Activated CD4-positive, alpha-beta T cell treated with anti-CD3 and anti-CD28 coated beads, Interleukin-2, amount 10 ng/mL, durations not matched to agents 7 days and 5 days (primary cell): ENCODE measurements around the gene POU2F3. TPM values are rescaled to one million over a fixed set of nuclear protein-coding genes. Genes with fewer than 3 reads are reported as not detected.

Experiments used
- CTCF ChIA-PET: fragments of 350-600 bp; sonication (Branson Sonifier 250); formaldehyde crosslinking; loops from one replicate; lab custom pipeline; 2021; ENCODE audit warnings: antibody characterized with exemption; lab: Charles Lee
- POLR2A ChIA-PET: fragments of 350-600 bp; sonication (Branson Sonifier 250); formaldehyde crosslinking; loops from one replicate; lab custom pipeline; 2021; ENCODE audit warnings: antibody characterized with exemption; lab: Charles Lee
- DNase-seq: peaks from one replicate; pipeline ENCODE4 v3.0.0-alpha.2; 2020
- H3K27ac Mint-ChIP-seq: one replicate; pipeline ENCODE4 v1.8.0; 2021; ENCODE audit warnings: mild to moderate bottlenecking, moderate library complexity, mixed read lengths
- H3K27me3 Mint-ChIP-seq: one replicate; pipeline ENCODE4 v1.8.0; 2021; ENCODE audit warnings: mixed read lengths
- H3K36me3 Mint-ChIP-seq: one replicate; pipeline ENCODE4 v1.8.0; 2021; ENCODE audit warnings: low read depth, mixed read lengths
- H3K4me1 Mint-ChIP-seq: one replicate; pipeline ENCODE4 v1.8.0; 2021; ENCODE audit warnings: mixed read lengths
- H3K4me3 Mint-ChIP-seq: one replicate; pipeline ENCODE4 v1.8.0; 2021; ENCODE audit warnings: mild to moderate bottlenecking, moderate library complexity, mixed read lengths
- H3K9me3 Mint-ChIP-seq: one replicate; pipeline ENCODE4 v1.8.0; 2021; ENCODE audit warnings: mixed read lengths
- total RNA-seq, 2 experiments: library from RNA; stranded (reverse); gene quantifications; one replicate each; pipeline ENCODE4 v1.2.3, GENCODE V29; 2021

The POU2F3 gene
- total RNA-seq, 2 experiments from 2014 or later, result not detected

- Mint-ChIP-seq H3K4me3 (no peak overlapping the region), H3K4me1 (peaks cover 14% of the 10 kb centered on the region), H3K27me3 (peaks cover 34% of the 10 kb centered on the region), H3K36me3 (no peaks in the 10 kb centered on the region), H3K27ac (no peak overlapping the region), H3K9me3 (no peaks in the 10 kb centered on the region)
- POLR2A ChIA-PET, result no interaction called here
- no peak for DNase-seq
- CTCF ChIA-PET, result no interaction called here
Observed at GRCh38 chr11:120214581-120214980, 25.4 kb upstream of the POU2F3 start.

- ChIA-PET POLR2A (no interaction called here), CTCF (no interaction called here)
- H3K36me3 Mint-ChIP-seq, result no peaks in the 10 kb centered on the region
- peak overlapping the region; percentile 6 for H3K27ac Mint-ChIP-seq
- no peak overlapping the region for H3K4me3 Mint-ChIP-seq
- peaks cover 25% of the 10 kb centered on the region for H3K27me3 Mint-ChIP-seq
- peaks cover 6% of the 10 kb centered on the region for H3K4me1 Mint-ChIP-seq
- no peak for DNase-seq
- H3K9me3 Mint-ChIP-seq, result no peaks in the 10 kb centered on the region
Observed at GRCh38 chr11:120215634-120216033, 24.3 kb upstream of the POU2F3 start.

- Mint-ChIP-seq H3K27me3 (peaks cover 23% of the 10 kb centered on the region), H3K4me1 (peaks cover 10% of the 10 kb centered on the region), H3K27ac (no peak overlapping the region), H3K9me3 (no peaks in the 10 kb centered on the region), H3K36me3 (no peaks in the 10 kb centered on the region), H3K4me3 (no peak overlapping the region)
- POLR2A ChIA-PET, result no interaction called here
- CTCF ChIA-PET, result interaction anchor here (0.6 kb wide), 1 partner anchor 324 kb away, joined by 4 read pairs; no protein-coding TSS in a partner anchor
- DNase-seq, result no peak
Observed at GRCh38 chr11:120216426-120217102, 23.4 kb upstream of the POU2F3 start.

GRCh38 chr11:120217526-120217925, 22.4 kb upstream of the POU2F3 start:
- ChIA-PET POLR2A (no interaction called here), CTCF (no interaction called here)
- no peak overlapping the region for H3K4me3 Mint-ChIP-seq
- no peak for DNase-seq
- no peaks in the 10 kb centered on the region for H3K9me3 Mint-ChIP-seq
- no peak overlapping the region for H3K27ac Mint-ChIP-seq
- H3K4me1 Mint-ChIP-seq, result peaks cover 5% of the 10 kb centered on the region
- H3K36me3 Mint-ChIP-seq, result no peaks in the 10 kb centered on the region
- H3K27me3 Mint-ChIP-seq, result peaks cover 16% of the 10 kb centered on the region

GRCh38 chr11:120217941-120218694, 21.8 kb upstream of the POU2F3 start:
- H3K27ac Mint-ChIP-seq, result no peak overlapping the region
- H3K4me1 Mint-ChIP-seq, result peaks cover 5% of the 10 kb centered on the region
- CTCF ChIA-PET, result no interaction called here
- H3K9me3 Mint-ChIP-seq, result no peaks in the 10 kb centered on the region
- POLR2A ChIA-PET, result no interaction called here
- H3K4me3 Mint-ChIP-seq, result no peak overlapping the region
- peaks cover 12% of the 10 kb centered on the region for H3K27me3 Mint-ChIP-seq
- no peak for DNase-seq
- H3K36me3 Mint-ChIP-seq, result no peaks in the 10 kb centered on the region

GRCh38 chr11:120218695-120219033, 21.3 kb upstream of the POU2F3 start:
- no peak overlapping the region for H3K4me3 Mint-ChIP-seq
- no peak overlapping the region for H3K27ac Mint-ChIP-seq
- peaks cover 11% of the 10 kb centered on the region for H3K27me3 Mint-ChIP-seq
- H3K36me3 Mint-ChIP-seq, result no peaks in the 10 kb centered on the region
- ChIA-PET POLR2A (no interaction called here), CTCF (no interaction called here)
- peaks cover 5% of the 10 kb centered on the region for H3K4me1 Mint-ChIP-seq
- H3K9me3 Mint-ChIP-seq, result no peaks in the 10 kb centered on the region
- DNase-seq, result no peak

GRCh38 chr11:120219232-120219937, 20.6 kb upstream of the POU2F3 start:
- no peak for DNase-seq
- H3K27ac Mint-ChIP-seq, result no peak overlapping the region
- ChIA-PET CTCF (no interaction called here), POLR2A (no interaction called here)
- H3K27me3 Mint-ChIP-seq, result peaks cover 9% of the 10 kb centered on the region
- H3K36me3 Mint-ChIP-seq, result no peaks in the 10 kb centered on the region
- no peaks in the 10 kb centered on the region for H3K9me3 Mint-ChIP-seq
- peaks cover 5% of the 10 kb centered on the region for H3K4me1 Mint-ChIP-seq
- H3K4me3 Mint-ChIP-seq, result no peak overlapping the region

GRCh38 chr11:120219938-120220746, 19.8 kb upstream of the POU2F3 start:
- no peak overlapping the region for H3K27ac Mint-ChIP-seq
- DNase-seq, result no peak
- ChIA-PET CTCF (no interaction called here), POLR2A (no interaction called here)
- peaks cover 6% of the 10 kb centered on the region for H3K4me1 Mint-ChIP-seq
- peaks cover 7% of the 10 kb centered on the region for H3K27me3 Mint-ChIP-seq
- no peaks in the 10 kb centered on the region for H3K9me3 Mint-ChIP-seq
- no peak overlapping the region for H3K4me3 Mint-ChIP-seq
- H3K36me3 Mint-ChIP-seq, result no peaks in the 10 kb centered on the region

- no peak overlapping the region for H3K4me3 Mint-ChIP-seq
Observed at GRCh38 chr11:120220747-120221037, 19.2 kb upstream of the POU2F3 start.

GRCh38 chr11:120221115-120221752, 18.7 kb upstream of the POU2F3 start:
- Mint-ChIP-seq H3K36me3 (no peaks in the 10 kb centered on the region), H3K27ac (no peak overlapping the region), H3K4me3 (no peak overlapping the region), H3K9me3 (no peaks in the 10 kb centered on the region), H3K27me3 (peaks cover 7% of the 10 kb centered on the region), H3K4me1 (peaks cover 6% of the 10 kb centered on the region)
- POLR2A ChIA-PET, result no interaction called here
- CTCF ChIA-PET, result no interaction called here
- no peak for DNase-seq

More at GRCh38 chr11:120220747-120221037, 19.2 kb upstream of the POU2F3 start:
- CTCF ChIA-PET, result no interaction called here
- DNase-seq, result no peak
- POLR2A ChIA-PET, result no interaction called here
- peaks cover 6% of the 10 kb centered on the region for H3K4me1 Mint-ChIP-seq
- no peaks in the 10 kb centered on the region for H3K36me3 Mint-ChIP-seq
- no peak overlapping the region for H3K27ac Mint-ChIP-seq
- peaks cover 7% of the 10 kb centered on the region for H3K27me3 Mint-ChIP-seq
- no peaks in the 10 kb centered on the region for H3K9me3 Mint-ChIP-seq

GRCh38 chr11:120222916-120223315, 17.0 kb upstream of the POU2F3 start:
- H3K36me3 Mint-ChIP-seq, result no peaks in the 10 kb centered on the region
- POLR2A ChIA-PET, result no interaction called here
- H3K4me1 Mint-ChIP-seq, result peaks cover 6% of the 10 kb centered on the region
- no peak for DNase-seq
- CTCF ChIA-PET, result interaction anchor here (0.9 kb wide), 1 partner anchor 462 kb away, joined by 3 read pairs; no protein-coding TSS in a partner anchor
- H3K4me3 Mint-ChIP-seq, result no peak overlapping the region
- peaks cover 7% of the 10 kb centered on the region for H3K27me3 Mint-ChIP-seq
- no peaks in the 10 kb centered on the region for H3K9me3 Mint-ChIP-seq
- H3K27ac Mint-ChIP-seq, result no peak overlapping the region

- POLR2A ChIA-PET, result no interaction called here
- CTCF ChIA-PET, result interaction anchor here (0.9 to 1.5 kb wide), 3 partner anchors 44 to 462 kb away, joined by 3 to 6 read pairs (median 3); no protein-coding TSS in a partner anchor
- no peaks in the 10 kb centered on the region for H3K9me3 Mint-ChIP-seq
- no peak overlapping the region for H3K27ac Mint-ChIP-seq
- DNase-seq, result no peak
- H3K4me3 Mint-ChIP-seq, result no peak overlapping the region
- no peaks in the 10 kb centered on the region for H3K36me3 Mint-ChIP-seq
- H3K27me3 Mint-ChIP-seq, result peaks cover 7% of the 10 kb centered on the region
- peaks cover 6% of the 10 kb centered on the region for H3K4me1 Mint-ChIP-seq
Observed at GRCh38 chr11:120223793-120224192, 16.1 kb upstream of the POU2F3 start.
